GM18502 (cell line): ENCODE data around the gene TSC22D1.
A peak's percentile ranks its signal among the peaks of the same experiment; 100 is the strongest.
"Not testable (repeated sequence)": the region's sequence is repeated elsewhere in the genome, so short reads cannot be mapped to it uniquely, and the experiment has no call there.

Source experiments
- ATAC-seq: cut with Tn5 transposase; IDR thresholded peaks from one replicate; pipeline ENCODE4 v1.9.1; 2021; ENCODE audit warnings: mild to moderate bottlenecking; ENCODE audit not compliant: unreplicated experiment, poor library complexity

Gene TSC22D1

DNA sequence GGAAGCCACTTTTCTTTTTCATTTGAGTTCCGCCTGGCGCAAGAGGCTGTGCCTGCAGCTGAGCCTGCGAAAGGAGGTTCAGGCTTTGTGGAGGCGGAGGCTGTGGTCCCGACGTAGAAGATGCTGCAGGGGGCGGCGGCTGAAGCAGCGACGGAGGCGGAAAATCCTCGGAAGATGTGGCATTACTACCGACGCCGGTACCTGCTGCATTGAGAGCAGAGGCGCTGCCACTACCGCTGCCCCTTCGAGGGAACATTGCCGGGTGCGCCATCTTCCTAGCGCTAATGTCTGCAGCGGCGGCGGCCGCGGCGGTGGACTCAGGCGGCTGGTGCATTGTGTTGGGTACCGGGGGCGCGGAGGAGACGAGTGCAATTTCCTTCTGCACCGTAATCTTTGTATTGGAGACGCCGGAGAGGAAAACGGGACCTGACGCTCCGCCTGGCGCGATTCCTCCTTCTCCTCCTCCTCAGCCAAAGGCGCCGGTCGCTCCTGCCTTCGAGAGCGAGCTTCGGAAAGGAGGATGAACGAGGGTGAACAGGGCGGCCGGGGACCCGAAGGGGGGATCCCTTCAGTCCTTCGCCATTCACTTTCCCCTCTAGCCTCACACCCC lies at the start of gene TSC22D1:
Gene TSC22D1 (minus strand): TSS at position 590 of the 610 bp plus-strand sequence. CDS start 256 bp downstream, at position 334.
- no peak for ATAC-seq

- ATAC-seq: no peak
These were observed 46.6 kb upstream of the TSC22D1 start for GRCh38 chr13:44622708-44623107.

DNA sequence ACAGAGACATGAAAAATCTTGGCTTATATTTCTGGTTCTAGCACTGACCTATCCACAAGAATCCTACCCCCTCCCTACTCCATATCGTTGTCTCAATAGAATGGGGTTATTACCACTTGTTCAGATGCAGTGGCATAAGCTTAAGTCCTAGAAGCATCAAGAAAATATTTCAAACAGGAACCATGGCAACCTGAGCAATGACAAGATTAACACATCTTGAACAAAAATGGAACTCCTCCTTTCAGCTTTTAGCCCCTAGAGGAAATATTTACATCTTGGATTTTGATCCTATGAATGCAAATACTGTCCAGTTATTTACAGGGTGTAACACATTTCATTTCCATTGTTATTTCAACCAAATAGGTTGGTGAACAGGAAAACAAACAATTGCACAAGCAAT lies 46.1 kb upstream of the TSC22D1 start:
- ATAC-seq: no peak

DNA sequence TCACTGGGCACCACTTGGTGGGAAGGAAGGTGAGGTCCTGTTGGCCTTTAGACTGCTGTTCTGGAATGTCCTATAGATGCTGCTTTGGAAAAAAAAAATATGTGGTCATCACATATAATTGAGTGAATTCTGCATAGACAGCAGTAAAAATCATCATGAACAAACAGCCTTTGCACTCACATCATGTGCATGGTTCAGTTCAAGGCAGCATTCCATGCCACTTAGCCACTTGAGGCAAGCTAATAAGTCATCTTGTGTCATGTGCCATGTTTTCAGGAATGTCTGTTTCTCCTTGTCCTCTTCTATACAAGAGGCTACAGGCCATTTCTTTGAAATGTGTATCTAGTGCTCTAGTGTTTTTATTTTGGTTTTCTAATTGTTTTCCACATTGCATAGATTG lies 43.9 kb upstream of the TSC22D1 start:
- no peak for ATAC-seq

DNA sequence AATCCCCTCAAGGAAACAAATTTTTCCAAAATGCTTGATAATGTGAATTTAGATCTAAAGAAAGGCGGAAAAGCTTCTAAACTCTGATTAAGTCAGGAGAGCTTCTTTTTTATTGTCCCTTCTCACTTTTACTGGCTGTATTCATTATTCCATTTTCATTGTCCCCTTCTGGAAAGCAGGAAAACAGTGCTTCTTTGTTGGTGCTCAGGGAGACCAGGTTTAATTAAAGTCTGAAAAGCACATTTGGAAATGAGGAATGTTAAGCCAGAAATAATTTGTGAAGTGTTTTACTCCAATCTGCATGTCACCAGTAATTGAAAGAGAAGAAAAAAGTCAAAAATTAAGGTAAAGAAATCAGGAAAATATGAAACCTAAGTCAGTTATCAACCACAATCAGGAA lies 43.5 kb upstream of the TSC22D1 start:
- no peak for ATAC-seq

- ATAC-seq: no peak
These were observed 42.2 kb upstream of the TSC22D1 start for GRCh38 chr13:44618326-44618725.

DNA sequence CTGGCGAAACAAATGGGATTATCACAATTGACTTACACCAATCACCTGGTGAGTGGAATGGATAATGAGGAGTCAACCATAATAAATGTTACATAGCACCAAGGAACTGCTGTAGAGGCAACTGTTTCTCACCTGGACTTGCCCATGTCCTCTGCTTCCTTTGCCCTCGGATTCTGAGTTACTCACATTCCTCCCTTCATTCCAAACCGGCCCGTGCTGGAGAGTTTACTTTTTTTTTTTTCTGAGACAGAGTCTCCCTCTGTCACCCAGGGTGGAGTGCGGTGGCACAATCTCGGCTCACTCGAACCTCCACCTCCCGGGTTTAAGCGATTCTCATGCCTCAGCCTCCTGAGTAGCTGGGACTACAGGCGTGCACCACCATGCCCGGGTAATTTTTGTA lies 41.5 kb upstream of the TSC22D1 start:
- no peak for ATAC-seq

GRCh38 chr13:44609137-44609536 lies 33.0 kb upstream of the TSC22D1 start:
- no peak for ATAC-seq

DNA sequence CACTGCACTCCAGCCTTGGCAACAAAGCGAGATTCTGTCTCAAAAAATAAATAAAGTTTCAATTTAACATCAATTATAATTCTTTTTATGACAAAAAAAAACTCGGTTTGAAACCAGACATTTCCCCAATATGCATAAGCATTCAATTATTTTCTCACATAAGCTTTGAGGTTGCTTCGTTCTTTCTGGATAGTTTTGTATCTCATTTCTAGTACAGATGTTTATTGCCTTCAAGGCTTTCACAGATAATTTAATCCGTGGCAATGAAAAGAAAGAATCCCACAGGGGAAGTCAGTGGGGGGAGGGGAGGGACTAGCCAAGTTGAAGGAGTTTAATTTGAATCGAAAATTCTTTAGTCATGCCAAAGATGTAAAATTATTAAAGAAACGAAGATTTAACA lies 29.6 kb upstream of the TSC22D1 start:
- no peak for ATAC-seq

GRCh38 chr13:44605275-44605674 lies 29.1 kb upstream of the TSC22D1 start:
- ATAC-seq: no peak

DNA sequence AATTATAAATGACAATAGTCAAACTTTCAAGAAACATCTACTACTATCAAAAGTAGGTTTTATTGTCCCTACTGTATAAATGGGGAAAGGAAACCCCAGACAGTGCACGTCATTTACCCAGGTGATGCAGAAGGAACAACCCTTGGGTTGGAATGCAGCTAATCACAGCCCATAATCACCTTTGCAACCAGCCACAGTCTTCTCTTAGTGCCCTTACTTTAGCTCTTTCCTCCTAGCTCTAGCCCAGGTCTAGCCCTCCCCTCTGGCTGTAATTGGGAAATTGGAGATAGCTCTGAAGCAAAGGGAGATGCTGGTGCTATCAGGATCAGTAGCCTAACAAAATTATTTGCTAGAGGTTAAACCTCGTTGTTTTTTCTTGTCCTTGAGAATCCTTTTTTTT lies 25.5 kb upstream of the TSC22D1 start:
- ATAC-seq: no peak

DNA sequence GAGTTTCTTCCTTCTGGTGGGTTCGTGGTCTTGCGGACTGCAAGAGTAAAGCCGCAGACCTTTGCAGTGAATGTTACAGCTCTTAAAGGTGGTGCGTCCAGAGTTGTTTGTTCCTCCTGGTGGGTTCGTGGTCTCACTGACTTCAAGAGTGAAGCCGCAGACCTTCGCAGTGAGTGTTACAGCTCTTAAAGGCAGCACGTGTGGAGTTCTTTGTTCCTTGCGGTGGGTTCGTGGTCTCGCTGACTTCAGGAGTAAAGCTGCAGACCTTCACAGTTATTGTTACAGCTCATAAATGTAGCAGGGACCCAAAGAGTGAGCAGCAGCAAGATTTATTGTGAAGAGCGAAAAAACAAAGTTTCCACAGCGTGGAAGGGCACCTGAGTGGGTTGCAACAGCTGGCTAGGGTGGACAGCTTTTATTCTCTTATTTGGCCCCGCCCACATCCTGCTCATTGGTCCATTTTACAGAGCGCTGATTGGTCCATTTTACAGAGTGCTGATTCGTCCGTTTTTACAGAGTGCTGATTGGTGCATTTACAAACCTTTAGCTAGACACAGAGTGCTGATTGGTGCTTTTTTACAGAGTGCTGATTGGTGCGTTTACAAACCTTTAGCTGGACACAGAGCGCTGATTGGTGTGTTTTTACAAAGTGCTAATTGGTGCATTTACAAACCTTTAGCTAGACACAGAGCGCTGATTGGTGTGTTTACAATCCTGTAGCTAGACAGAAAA lies 17.9 kb upstream of the TSC22D1 start:
- ATAC-seq: not testable (repeated sequence)

GRCh38 chr13:44592216-44592847 lies 16.2 kb upstream of the TSC22D1 start:
- ATAC-seq: no peak

- ATAC-seq: no peak
These were observed 15.2 kb upstream of the TSC22D1 start for GRCh38 chr13:44591316-44591715.

DNA sequence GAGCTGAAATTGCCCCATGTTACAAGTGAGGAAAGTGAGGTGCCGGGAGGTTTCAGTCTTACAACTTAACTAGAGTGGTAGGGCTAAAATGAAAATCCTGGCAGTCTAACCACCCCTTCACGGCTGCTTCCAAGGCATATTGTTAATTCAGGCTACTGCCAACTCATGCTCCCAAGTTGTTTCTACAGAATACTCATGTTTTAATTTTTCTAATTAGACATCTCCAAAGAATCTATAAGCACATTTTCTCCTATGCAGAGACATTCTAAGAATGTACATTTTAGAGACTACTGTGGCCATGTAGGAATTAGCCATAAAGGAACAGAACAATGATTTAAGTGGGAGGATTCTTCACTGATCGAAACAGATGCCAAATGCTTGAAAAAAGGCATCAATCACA lies 7.0 kb upstream of the TSC22D1 start:
- no peak for ATAC-seq

DNA sequence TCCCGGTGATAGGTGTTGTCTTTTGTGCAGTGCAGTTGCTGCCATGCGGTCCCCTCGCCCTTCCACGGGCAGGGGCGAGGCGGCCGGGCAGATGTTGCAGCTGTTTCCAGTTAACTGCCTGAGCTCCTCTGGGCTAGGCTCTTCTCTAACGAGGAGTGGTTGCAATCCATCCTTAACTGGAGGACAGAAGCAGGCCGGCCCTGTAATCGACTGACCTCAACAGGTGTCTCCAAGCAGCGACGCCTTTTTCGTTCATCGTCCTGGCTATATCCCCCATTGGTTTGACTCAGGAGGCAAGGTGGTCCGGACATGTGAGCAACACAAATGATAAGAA lies 1.9 kb upstream of the TSC22D1 start:
- no peak for ATAC-seq

GRCh38 chr13:44577236-44578066 lies 1.3 kb upstream of the TSC22D1 start:
- ATAC-seq: peak; percentile 64

DNA sequence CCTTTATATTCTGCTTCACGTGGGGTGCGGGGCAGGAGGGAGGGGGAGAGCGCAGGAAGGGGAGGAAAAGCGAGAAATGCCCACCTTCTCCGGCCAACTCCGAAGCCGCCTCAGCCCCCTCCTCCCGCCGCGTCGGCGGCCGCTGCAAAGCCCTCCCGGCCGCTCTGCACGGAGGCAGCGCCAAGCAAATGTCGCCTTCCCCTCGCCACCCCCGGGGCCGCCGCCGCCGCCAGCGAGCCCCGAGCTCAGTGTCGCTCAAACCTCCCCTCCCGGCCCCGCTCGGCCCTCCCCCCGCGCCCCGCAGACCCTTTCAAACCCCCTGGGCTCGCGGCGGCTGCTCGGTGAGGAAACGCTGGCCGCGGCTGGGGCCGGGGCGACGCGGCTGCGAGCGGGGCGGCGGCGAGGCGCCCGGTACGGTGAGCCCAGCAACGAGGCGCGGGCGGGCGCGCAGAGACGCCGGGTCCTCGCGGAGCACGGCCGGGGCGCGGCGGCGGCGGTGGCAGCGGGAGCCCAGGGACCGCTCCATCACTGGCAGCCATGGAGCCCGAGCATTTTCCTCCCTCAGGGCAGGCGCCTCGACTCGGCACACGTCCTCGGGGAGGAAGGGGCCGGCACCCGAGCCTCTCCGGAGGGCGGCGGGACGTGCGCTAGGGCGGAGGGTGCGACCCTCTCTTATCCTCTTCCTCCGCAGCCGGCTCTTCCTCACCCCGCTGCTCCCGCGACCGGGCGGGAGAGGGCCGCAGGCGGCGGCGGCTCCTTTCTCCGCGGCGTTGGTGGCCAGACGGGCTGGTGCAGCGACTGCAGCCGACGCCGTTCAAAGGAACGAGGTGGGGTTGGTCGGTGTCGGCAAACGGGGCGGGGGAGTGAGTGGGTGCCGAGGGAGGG lies 463 bp upstream of the TSC22D1 start:
- ATAC-seq: peak; percentile 31

GRCh38 chr13:44575035-44575434 lies 1.1 kb downstream of the TSC22D1 start:
- ATAC-seq: no peak

- no peak for ATAC-seq
These were observed 1.7 kb downstream of the TSC22D1 start for GRCh38 chr13:44574466-44574855.
